ENCODE measurements around the gene OXGR1. TPM values are rescaled to one million over a fixed set of nuclear protein-coding genes. Genes with fewer than 3 reads are reported as not detected.

The OXGR1 gene
- total and polyA plus RNA-seq, 2 of the 4 experiments (the other 2 are of a cell fraction): not detected

GRCh38 chr13:97020689-97021240 is 26.5 kb upstream of the OXGR1 start:
- intact Hi-C loops (cut with micrococcal nuclease): loop anchor here (10.0 kb wide), 1 partner anchor 554 kb away; no protein-coding TSS in a partner anchor
- H4K91ac ChIP-seq (ENCODE audit: insufficient read depth, low read depth, low read length): no peak overlapping the region

More at GRCh38 chr13:97020689-97021240, 26.5 kb upstream of the OXGR1 start:
- H3K14ac ChIP-seq (replicated peaks; ENCODE audit: low read depth, low read length): no peak overlapping the region
- H3K79me1 ChIP-seq (ENCODE audit: low read depth in 1 of 2, low read length in 2 of 2): no peaks in the 10 kb centered on the region
- no peak overlapping the region for H2BK15ac ChIP-seq (ENCODE audit: low read depth, low read length)
- dilution Hi-C loops (cut with HindIII; ENCODE audit: low sequenced_read_pairs, unreplicated experiment) (no loop called here), in situ Hi-C loops (cut with MboI; ENCODE audit: low sequenced_read_pairs) (no loop called here)
- H3K4me2 ChIP-seq (ENCODE audit: low read depth, low read length): no peak overlapping the region
- ChIA-PET CTCF (no interaction called here), POLR2A (ENCODE audit: unreplicated experiment) (no interaction called here)
- no peak overlapping the region for H2BK120ac ChIP-seq (ENCODE audit: low read depth, low read length)
- no peak overlapping the region for H4K8ac ChIP-seq (ENCODE audit: low read depth in 2 of 2, low read length in 2 of 2)
- no peak overlapping the region for H2AFZ ChIP-seq (replicated peaks; ENCODE audit: low read length, poor library complexity)
- no peaks in the 10 kb centered on the region for H3K36me3 ChIP-seq (ENCODE audit: control insufficient read depth, insufficient read depth, low read length)
- no peak overlapping the region for H2AK5ac ChIP-seq (ENCODE audit: low read depth, low read length)
- BruUV-seq (replicated peaks): no TSS peak
- no peak overlapping the region for H3K4ac ChIP-seq (ENCODE audit: low read depth, low read length)
- no peaks in the 10 kb centered on the region for H4K20me1 ChIP-seq (ENCODE audit: insufficient read depth, low read length)
- no peak overlapping the region for H3K4me3 ChIP-seq (ENCODE audit: insufficient read depth, low read depth, low read length)
- no peak for DNase-seq
- no peak overlapping the region for H3K9ac ChIP-seq (ENCODE audit: low read depth, low read length)
- no peak overlapping the region for H2BK20ac ChIP-seq (ENCODE audit: low read depth, low read length)
- H3K27ac ChIP-seq (ENCODE audit: insufficient read depth, low read length): no peak overlapping the region
- H3K9me3 ChIP-seq (ENCODE audit: control insufficient read depth, insufficient read depth, low read length): no peaks in the 10 kb centered on the region
- TF ChIP-seq RFX5 (IDR thresholded peaks at IDR 0.05; ENCODE audit: low read depth, low read length) (no peak), CHD1 (IDR thresholded peaks at IDR 0.05; ENCODE audit: low read depth, low read length) (no peak), RCOR1 (IDR thresholded peaks at IDR 0.05; ENCODE audit: insufficient replicate concordance, low read length) (no peak), NFE2L2 (IDR thresholded peaks at IDR 0.05; ENCODE audit: low read depth, low read length) (no peak), BHLHE40 (IDR thresholded peaks at IDR 0.05; ENCODE audit: low read depth, low read length) (no peak), RAD21 (IDR thresholded peaks at IDR 0.05; ENCODE audit: low read length) (no peak), POLR2A (IDR thresholded peaks at IDR 0.05; ENCODE audit: low read depth, low read length) (no peak), MXI1 (IDR thresholded peaks at IDR 0.05; ENCODE audit: borderline replicate concordance, low read depth, low read length) (no peak), MAFK (IDR thresholded peaks at IDR 0.05; ENCODE audit: low read depth, low read length) (no peak), FOS (IDR thresholded peaks at IDR 0.05; ENCODE audit: low read depth, low read length) (no peak), MAZ (IDR thresholded peaks at IDR 0.05; ENCODE audit: borderline replicate concordance, low read depth, low read length) (no peak), CTCF (conservative IDR thresholded peaks at IDR 0.05; ENCODE audit: low read depth, low read length) (no peak), CEBPB (IDR thresholded peaks at IDR 0.05; ENCODE audit: low read depth, low read length) (no peak), ELK1 (IDR thresholded peaks at IDR 0.05; ENCODE audit: borderline replicate concordance, low read depth, low read length) (no peak), USF2 (IDR thresholded peaks at IDR 0.05; ENCODE audit: low read depth, low read length) (no peak), SMC3 (IDR thresholded peaks at IDR 0.05; ENCODE audit: low read depth, low read length) (no peak)
- no peaks in the 10 kb centered on the region for H3K9me1 ChIP-seq (ENCODE audit: insufficient read depth, low read length)
- no peak overlapping the region for H3K23ac ChIP-seq (ENCODE audit: low read depth, low read length)
- H4K5ac ChIP-seq (ENCODE audit: low read depth, low read length): no peak overlapping the region
- peaks cover 18% of the 10 kb centered on the region for H3K27me3 ChIP-seq (ENCODE audit: control insufficient read depth, insufficient read depth, low read length)
- WGBS, 2 experiments (ENCODE audit: extremely low coverage in 2 of 2, insufficient read length in 1 of 2): 100% methylated on average over 1 of the region's 3 CpGs; no CpG with 5 or more reads in 1 of the 2 experiments
- ATAC-seq (ENCODE audit: low read depth): no peak
- no peak overlapping the region for H2BK5ac ChIP-seq (ENCODE audit: low read depth, low read length, poor library complexity, severe bottlenecking)
- no peak overlapping the region for H3K56ac ChIP-seq (ENCODE audit: extremely low read depth, insufficient read depth, low read length)
- peaks cover 2% of the 10 kb centered on the region; the same call in 1 of the 2 replicates for H3K4me1 ChIP-seq (ENCODE audit: control insufficient read depth, insufficient read depth, low read length)
- no peak overlapping the region for H2AK9ac ChIP-seq (replicated peaks; ENCODE audit: low read depth, low read length, poor library complexity)
- H3K18ac ChIP-seq (ENCODE audit: low read depth, low read length): no peak overlapping the region
